SIG-M5 (cell line): ENCODE results near the gene LMOD3.

Experiments
- DNase-seq: peaks from one replicate; lab custom pipeline; 2025; lab: John Stamatoyannopoulos, UW

The LMOD3 gene

DNA sequence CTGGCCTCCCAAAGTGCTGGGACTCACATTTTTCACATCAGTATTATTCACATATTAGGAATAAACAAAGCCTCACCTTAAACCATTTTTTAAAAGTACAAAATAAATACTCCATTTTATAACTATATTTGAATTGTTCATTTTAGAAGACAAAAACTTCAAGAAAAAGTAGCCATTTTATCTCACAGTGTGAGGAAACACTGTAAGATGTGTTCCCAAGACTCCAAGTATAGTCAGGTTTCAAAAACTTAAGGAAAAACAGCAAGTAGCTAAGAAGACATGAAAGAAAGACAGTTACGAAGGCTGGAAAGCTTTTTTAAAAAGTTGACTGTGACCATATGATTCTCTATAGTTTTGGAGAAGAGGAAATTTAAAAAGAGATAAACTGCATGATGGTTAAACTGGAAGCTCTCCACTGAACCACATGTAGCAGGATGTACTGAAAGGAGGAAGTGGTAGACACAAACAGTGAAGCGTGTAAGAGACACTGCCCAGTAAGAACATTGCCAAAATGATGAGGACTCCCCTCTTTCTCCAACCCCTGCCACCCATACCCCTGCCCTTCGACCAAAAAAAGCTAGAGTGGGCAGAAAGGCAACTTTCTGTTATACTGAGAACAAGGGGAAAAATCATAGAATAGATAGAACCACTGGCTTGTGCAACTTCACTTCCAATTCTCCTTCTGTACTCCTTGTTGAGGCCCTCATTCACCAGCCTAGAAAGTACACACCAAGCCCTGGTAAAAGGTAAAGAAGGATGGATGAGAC is 64.0 kb downstream of the LMOD3 start:
- no peak for DNase-seq
